ENCODE results near the gene CRIM1. TPM values are rescaled to one million over a fixed set of nuclear protein-coding genes. Genes with fewer than 3 reads are reported as not detected.

The CRIM1 gene
- total RNA-seq, 1 experiment from 2014 or later, result 27.6 TPM

DNA sequence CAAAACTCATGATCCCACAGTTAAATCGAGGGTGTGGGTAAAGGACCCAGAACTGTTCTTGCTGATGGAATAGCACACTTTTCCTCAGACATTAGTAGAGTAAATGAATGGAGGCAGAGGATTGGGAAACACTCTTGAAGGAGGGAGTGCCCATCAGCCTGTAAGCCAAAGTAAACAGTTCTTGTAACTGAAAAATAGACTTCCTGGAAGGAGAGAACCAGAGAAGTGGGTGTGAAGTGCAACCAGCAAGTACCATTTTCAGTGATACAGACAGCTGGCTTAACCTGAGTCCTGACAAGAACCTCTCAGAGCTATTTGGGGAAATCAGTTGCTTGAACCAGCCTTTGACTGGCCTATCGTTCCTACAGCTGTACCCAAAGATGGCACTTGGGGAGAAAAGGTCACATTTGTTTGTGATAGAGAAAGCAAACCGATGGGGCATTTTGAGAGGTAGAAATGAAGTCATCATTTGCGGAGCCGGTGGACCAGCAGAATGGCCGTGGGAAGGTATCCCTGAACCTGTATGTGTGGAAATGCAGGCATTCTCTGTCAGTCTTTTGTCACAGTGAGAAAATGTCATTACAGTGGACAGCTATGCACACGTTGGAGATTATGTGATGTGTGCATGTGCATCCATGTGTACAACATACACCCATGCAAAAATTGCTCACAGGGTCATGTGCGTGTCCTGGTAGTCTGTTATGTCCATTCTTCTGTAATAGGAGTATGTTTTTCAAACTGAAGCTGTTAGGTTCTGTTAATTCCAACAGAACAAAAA is 17.8 kb downstream of the CRIM1 start:
- Histone ChIP-seq H3K4me1 (ENCODE audit: insufficient read depth, low read length) (peaks cover 35% of the 10 kb centered on the region), H2BK15ac (ENCODE audit: low read depth, low read length) (no peak overlapping the region), H2BK20ac (ENCODE audit: low read depth, low read length, poor library complexity, severe bottlenecking) (no peak overlapping the region), H3K56ac (ENCODE audit: insufficient read length, low read depth, low read length) (no peak overlapping the region), H4K91ac (ENCODE audit: insufficient read length, low read depth, low read length) (no peak overlapping the region), H3K23ac (ENCODE audit: insufficient read length, low read depth, low read length) (no peak overlapping the region), H3K23me2 (ENCODE audit: insufficient read length, low read depth, low read length, poor library complexity, severe bottlenecking) (no peaks in the 10 kb centered on the region), H2AFZ (ENCODE audit: low read length) (no peak overlapping the region), H3K79me1 (ENCODE audit: insufficient read depth, low read depth, low read length, poor library complexity, severe bottlenecking) (peaks cover 3% of the 10 kb centered on the region), H2BK5ac (ENCODE audit: insufficient read length, low read length) (no peak overlapping the region), H3K4ac (ENCODE audit: low read depth, low read length) (no peak overlapping the region), H4K20me1 (ENCODE audit: control insufficient read depth, insufficient read depth, insufficient read length) (no peaks in the 10 kb centered on the region), H2BK120ac (ENCODE audit: low read depth, low read length, poor library complexity, severe bottlenecking) (no peak overlapping the region), H4K8ac (replicated peaks; ENCODE audit: insufficient read length, low read depth, low read length) (no peak overlapping the region), H3T11ph (ENCODE audit: low read length) (no peak overlapping the region), H3K18ac (ENCODE audit: insufficient read length, low read depth, low read length) (no peak overlapping the region), H2AK5ac (ENCODE audit: insufficient read length, low read length) (peak overlapping the region; percentile 77), H4K5ac (ENCODE audit: insufficient read length, low read depth, low read length) (no peak overlapping the region), H3K27me3 (ENCODE audit: insufficient read depth, low read length) (no peaks in the 10 kb centered on the region), H3K79me2 (ENCODE audit: insufficient read depth, low read length) (peaks cover 52% of the 10 kb centered on the region), H3K9me3 (ENCODE audit: control insufficient read depth, low read depth, low read length) (no peaks in the 10 kb centered on the region), H3K9ac (ENCODE audit: extremely low read depth, insufficient read length, low read length) (no peak overlapping the region), H3K4me2 (ENCODE audit: insufficient read depth, insufficient read length, low read length) (no peak overlapping the region), H2BK12ac (ENCODE audit: insufficient read length, low read depth, low read length) (no peak overlapping the region), H3K27ac (ENCODE audit: insufficient read length, low read depth, low read length) (no peak overlapping the region), H3K14ac (ENCODE audit: insufficient read depth, low read length) (no peak overlapping the region)
- Mint-ChIP-seq H3K27me3 (ENCODE audit: low read depth) (no peaks in the 10 kb centered on the region), H3K4me1 (peaks cover 86 to 91% of the 10 kb centered on the region in 2 experiments), H3K27ac (peak overlapping the region in 2 of 3 experiments; percentile 29 to 92; a peak in 5 of 7 replicates), H3K36me3 (ENCODE audit: insufficient read depth in 1 of 3, low read depth in 3 of 3) (peaks cover 0 to 2% (median 0%) of the 10 kb centered on the region in 3 experiments; a peak in 2 of 7 replicates), H3K9me3 (no peaks in the 10 kb centered on the region), H3K4me3 (no peak overlapping the region)
- TF ChIP-seq, protein P1, sequence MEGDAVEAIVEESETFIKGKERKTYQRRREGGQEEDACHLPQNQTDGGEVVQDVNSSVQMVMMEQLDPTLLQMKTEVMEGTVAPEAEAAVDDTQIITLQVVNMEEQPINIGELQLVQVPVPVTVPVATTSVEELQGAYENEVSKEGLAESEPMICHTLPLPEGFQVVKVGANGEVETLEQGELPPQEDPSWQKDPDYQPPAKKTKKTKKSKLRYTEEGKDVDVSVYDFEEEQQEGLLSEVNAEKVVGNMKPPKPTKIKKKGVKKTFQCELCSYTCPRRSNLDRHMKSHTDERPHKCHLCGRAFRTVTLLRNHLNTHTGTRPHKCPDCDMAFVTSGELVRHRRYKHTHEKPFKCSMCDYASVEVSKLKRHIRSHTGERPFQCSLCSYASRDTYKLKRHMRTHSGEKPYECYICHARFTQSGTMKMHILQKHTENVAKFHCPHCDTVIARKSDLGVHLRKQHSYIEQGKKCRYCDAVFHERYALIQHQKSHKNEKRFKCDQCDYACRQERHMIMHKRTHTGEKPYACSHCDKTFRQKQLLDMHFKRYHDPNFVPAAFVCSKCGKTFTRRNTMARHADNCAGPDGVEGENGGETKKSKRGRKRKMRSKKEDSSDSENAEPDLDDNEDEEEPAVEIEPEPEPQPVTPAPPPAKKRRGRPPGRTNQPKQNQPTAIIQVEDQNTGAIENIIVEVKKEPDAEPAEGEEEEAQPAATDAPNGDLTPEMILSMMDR (conservative IDR thresholded peaks at IDR 0.05), result no peak
- whole genome bisulfite sequencing (ENCODE audit: extremely low coverage, insufficient read length, low lambda C conversion rate), result no CpG with 5 or more reads among the region's 8 CpGs
- DNase-seq, result no peak
